Limb (tissue), 2 donors: ENCODE measurements around the gene TRMT5.

ENCODE experiments used
- DNase-seq, 2 donors: peaks; one replicate each; pipeline ENCODE4 v3.0.0-alpha.2; 2016; ENCODE audit errors: extremely low spot score in 2 of 2

The TRMT5 gene

DNA sequence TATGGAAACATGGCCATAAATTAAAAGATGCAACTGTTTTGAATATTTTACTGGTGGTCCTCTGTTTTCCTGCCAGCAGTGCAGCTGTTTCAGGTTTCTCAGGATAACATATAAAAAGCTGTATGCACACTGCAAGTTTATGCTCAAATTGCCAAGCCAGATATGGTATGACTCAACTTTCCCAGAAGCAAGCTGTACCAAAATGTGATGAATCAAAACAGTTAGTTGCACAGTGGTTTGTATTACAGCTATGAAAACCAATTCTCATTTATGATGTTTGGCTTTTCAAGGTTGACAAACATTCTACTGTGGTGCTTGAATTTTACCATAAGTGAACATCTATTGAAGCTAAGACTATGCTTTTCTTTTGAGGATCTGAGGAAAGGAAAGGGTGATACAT, 15.5 kb downstream of the TRMT5 start:
- DNase-seq = peak in 1 of 2 donors; percentile 49

- no peak for DNase-seq
These were observed 16.0 kb downstream of the TRMT5 start for GRCh38 chr14:60964904-60965303.

GRCh38 chr14:60963761-60964160, 17.1 kb downstream of the TRMT5 start:
- DNase-seq = no peak

- no peak for DNase-seq
These were observed 22.7 kb downstream of the TRMT5 start for GRCh38 chr14:60958146-60958545.

- no peak for DNase-seq
These were observed 24.2 kb downstream of the TRMT5 start for GRCh38 chr14:60956632-60957031.

DNA sequence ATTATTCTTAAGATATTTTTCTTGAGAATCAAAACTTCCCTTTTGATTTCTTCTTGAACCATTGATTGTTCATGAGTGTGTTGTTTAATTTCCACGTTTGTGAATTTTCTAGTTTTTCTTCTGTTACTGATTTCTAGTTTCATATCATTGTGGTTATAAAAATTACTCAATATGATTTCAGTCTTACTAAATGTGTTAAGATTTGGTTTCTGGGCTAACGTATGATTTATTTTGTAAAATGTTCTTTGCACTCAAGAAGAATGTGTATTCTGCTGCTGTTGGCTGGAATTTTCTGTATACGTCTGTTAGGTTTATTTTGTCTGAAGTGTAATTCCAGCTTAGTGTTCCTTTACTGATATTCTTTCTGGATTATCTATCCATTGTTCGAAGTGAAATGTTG, 24.7 kb downstream of the TRMT5 start:
- DNase-seq = no peak

DNA sequence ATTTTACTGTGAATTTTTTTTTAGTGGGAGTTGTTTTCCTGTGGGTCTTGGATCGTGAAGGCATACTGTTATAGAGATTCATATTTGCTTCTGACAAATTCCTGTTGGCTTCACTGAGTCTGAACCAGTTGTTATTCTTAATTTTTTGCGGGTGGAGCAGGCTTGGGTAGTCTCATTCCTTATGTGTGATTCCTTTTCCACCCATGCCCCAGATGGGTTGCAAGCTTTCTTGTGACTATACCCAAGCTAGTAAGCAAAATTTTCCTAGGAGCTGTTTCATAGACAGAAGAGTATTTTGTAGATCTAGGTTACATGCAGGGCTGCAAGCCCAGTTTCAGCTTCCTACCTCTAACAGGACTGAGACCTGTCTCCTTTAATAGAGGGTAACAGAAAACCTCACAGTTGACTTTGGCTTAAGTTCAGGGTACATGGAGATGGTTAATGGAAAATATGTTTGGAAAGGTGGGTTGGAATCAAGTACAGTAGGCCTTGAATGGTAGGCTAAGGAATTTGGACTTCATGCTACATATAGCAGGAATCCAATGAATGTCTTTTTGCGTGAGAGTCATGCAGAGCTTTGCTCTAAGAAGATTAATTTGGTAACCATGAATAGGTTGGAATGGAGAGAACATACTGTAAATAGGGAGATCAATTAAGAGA, 29.0 kb downstream of the TRMT5 start:
- DNase-seq = no peak

GRCh38 chr14:60946773-60947172, 34.1 kb downstream of the TRMT5 start:
- no peak for DNase-seq

- no peak for DNase-seq
These were observed 34.9 kb downstream of the TRMT5 start for GRCh38 chr14:60945984-60946383.

GRCh38 chr14:60944204-60944603, 36.7 kb downstream of the TRMT5 start:
- no peak for DNase-seq

DNA sequence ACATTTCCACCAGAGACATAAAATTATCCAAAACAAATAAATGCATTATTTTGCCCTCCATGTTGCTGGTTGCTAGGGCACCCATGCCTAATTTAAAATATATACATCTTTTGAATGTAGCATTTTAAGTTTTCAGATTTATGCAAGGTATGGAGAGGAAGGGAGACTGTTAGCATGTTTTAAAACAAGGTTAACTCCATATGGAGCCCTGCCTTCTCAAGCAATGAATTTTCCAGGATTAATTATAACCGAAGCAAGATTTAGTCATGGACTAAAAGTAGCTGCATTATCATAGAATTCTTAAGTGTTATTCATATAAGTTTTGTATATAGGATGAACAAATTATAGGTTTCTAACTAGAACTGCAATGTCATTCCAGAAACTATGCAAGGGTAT, 37.2 kb downstream of the TRMT5 start:
- DNase-seq = no peak

GRCh38 chr14:60935319-60935718, 45.6 kb downstream of the TRMT5 start:
- DNase-seq = no peak

DNA sequence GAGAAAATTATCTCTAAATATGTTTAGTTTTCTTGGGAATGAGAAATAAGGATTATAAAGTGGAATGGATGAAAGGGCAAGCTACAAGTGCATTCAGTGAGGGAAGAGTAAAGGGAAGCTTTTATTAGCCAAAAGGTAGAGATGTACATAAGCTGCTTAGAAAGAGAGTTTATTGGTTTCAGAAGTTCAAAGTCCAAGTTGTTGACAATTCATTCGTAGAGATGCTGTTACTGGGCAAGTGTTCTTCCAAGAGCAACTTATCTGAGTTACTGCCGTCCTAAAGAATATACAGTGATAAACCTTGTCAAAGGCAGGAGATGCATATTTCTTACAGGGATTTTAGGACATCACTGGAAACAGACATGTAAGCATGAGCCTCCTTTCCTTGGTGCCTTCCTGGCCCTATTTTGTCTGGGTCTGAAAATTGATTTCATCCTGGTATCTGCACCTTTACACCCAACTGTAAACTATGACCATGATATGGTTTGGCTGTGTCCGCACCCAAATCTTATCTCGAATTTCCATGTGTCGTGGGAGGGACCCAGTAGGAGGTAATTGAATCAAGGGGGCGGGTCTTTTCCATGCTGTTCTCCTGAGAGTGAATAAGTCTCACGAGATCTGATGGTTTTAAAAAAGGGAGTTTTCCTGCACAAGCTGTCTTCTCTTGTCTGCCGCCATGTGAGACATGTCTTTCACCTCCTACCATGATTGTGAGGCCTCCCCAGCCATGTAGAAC, 46.8 kb downstream of the TRMT5 start:
- DNase-seq = no peak

GRCh38 chr14:60931218-60931617, 49.7 kb downstream of the TRMT5 start:
- peak; percentile 60 to 65 for DNase-seq

GRCh38 chr14:60926002-60926401, 54.9 kb downstream of the TRMT5 start:
- DNase-seq = no peak

- peak in 1 of 2 donors; percentile 41 for DNase-seq
These were observed 55.6 kb downstream of the TRMT5 start for GRCh38 chr14:60925286-60925685.

- DNase-seq = no peak
These were observed 58.8 kb downstream of the TRMT5 start for GRCh38 chr14:60922050-60922449.
